ENCODE data around the gene ANKRD36B.
"Not testable (repeated sequence)": the region's sequence is repeated elsewhere in the genome, so short reads cannot be mapped to it uniquely, and the experiment has no call there.

The ANKRD36B gene

DNA sequence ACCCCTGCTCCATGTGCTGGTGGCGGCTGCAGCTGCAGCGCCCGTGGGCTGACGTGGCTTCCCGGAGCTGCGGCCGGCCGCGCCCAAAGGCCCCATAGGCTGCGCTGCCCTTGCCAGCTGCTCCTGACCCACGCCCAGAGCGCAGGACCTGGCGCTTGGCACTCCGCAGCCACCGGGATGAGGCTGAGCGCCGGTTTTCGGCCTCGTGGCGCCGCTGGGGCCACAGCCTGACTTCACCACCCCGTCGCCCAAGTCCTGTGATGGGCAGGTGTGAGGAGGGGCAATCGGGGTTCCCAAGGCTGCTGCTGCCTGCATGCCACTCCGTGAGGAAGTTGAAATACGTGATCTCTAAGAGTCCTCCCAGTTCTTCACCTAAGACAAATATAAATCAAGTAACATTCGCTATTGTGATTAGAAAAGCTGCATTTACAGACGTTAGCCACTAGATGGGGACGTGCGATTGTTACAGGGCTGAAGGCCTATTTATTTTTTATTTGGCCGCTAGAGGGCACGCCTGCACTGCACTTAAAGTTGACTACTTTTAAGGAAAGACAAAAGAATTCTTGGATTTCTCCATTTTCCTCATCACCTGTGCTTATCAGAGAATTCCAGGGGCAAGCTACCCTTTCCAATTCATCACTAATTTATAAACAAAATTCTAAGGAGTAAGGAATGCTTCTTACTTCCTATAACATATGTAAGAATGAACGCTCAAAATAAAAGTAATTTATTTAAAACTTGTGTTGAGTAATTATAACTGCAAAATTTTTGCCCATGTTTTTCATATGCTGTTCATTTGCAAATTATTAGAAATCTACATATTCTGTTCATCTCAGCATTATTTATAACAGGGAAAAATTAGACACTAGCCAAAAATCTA, 1.1 kb upstream of the ANKRD36B start:
- H3K4me3 ChIP-seq (replicated peaks in 1 of 2; ENCODE audit: low read depth in 2 of 2, low read length in 2 of 2) = peak overlapping the region; percentile 56 to 59
- DNase-seq (ENCODE audit: low read depth in 2 of 2) = peak; percentile 89 to 93
- TF ChIP-seq CTCF (IDR thresholded peaks at IDR 0.05; ENCODE audit: low read depth, low read length) = peak; percentile 84

DNA sequence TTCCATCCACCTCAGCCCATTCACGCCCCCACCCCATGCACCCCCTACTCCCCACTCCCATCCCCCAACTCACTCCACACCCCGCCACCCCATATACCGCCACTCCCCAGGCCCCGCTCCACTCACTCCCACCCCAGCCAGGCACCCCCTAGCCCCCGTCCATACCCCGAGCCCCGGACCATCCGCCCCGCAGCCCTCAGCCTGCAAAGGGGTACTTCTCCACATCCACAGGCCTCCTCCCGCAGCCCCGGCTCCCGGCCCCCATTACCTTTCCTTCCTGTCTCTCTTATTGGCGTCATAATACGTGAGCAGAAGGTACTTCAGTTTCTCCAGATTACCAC, 450 bp downstream of the ANKRD36B start:
- H3K4me3 ChIP-seq (replicated peaks in 1 of 2; ENCODE audit: low read depth in 2 of 2, low read length in 2 of 2) = peak overlapping the region; percentile 63 to 68
- not testable (repeated sequence) for DNase-seq (ENCODE audit: low read depth in 2 of 2)

DNA sequence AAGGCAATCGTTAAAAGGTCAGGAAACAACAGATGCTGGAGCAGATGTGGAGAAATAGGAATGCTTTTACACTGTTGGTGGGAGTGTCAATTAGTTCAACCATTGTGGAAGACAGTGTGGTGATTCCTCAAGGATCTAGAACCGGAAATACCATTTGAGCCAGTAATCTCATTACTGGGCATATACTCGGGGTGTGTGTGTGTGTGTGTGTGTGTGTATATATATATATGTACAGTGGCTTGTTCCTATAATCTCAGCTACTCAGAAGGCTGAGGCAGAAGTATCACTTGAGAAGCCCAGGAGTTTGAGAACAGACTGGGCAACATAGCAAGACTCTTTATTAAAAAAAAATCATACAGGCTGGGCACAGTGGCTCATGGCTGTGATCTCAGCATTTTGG, 24.0 kb downstream of the ANKRD36B start:
- peak in 1 of 2 donors; percentile 11 for DNase-seq (ENCODE audit: low read depth in 2 of 2)

DNA sequence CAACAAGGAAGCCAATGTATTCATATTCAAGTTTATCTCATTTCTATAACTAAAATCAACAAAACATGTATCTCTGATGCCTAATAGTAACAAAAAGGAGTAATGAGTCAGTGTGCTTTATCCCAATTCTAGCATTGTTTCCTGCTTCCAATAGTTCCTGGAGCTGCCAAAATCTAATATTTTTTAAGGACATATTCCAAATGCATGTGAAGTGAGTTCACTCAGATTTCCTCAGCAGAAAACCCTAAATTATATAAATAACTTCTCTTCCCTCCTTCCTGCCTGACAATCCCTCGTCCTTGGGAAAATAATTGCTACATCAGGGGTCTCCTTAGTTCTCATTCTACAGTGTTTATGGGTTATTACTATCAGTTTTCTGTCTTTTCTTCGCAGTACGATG, 37.3 kb downstream of the ANKRD36B start:
- DNase-seq (ENCODE audit: low read depth in 2 of 2) = peak in 1 of 2 donors; percentile 45
- not testable (repeated sequence) for H3K4me3 ChIP-seq (replicated peaks in 1 of 2; ENCODE audit: low read depth in 2 of 2, low read length in 2 of 2)

More for the DNA sequence above, 24.0 kb downstream of the ANKRD36B start:
- not testable (repeated sequence) for H3K4me3 ChIP-seq (replicated peaks in 1 of 2; ENCODE audit: low read depth in 2 of 2, low read length in 2 of 2)

DNA sequence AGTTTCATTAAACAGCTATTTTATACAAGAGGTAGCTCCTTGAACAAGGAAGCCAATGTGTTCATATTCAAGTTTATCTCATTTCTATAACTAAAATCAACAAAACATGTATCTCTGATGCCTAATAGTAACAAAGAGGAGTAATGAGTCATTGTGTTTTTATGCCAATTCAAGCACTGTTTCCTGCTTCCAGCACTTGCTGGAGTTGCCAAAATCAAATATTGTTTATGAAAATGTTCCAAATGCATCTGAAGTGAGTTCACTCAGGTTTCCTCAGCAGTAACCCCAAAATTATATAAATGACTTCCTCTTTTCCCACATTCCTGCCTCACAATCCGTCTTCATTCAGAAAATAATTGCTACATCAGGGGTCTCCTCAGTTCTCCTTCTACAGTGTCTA, 39.2 kb downstream of the ANKRD36B start:
- DNase-seq (ENCODE audit: low read depth in 2 of 2) = peak; percentile 43 to 53
- H3K4me3 ChIP-seq (replicated peaks in 1 of 2; ENCODE audit: low read depth in 2 of 2, low read length in 2 of 2) = not testable (repeated sequence)

DNA sequence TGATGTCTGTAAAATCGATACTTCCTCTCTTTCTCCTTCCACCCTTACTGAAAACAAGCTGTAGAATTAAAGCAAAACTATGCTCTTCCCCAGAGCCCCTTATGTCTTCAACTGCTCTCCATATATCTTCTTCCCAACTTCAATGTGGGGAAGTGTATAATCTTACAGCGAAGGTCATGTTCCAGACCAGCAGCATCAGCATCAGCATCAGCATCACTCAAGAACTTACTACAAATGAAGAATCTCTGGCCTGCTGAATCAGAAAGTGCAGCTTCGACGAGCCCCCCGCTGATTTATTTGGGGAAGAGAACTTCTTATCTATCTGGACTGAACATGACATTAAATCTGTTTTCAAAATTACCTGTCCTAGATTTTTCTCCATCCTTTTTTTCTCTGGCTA, 40.6 kb downstream of the ANKRD36B start:
- not testable (repeated sequence) for DNase-seq (ENCODE audit: low read depth in 2 of 2); H3K4me3 ChIP-seq (replicated peaks in 1 of 2; ENCODE audit: low read depth in 2 of 2, low read length in 2 of 2)

DNA sequence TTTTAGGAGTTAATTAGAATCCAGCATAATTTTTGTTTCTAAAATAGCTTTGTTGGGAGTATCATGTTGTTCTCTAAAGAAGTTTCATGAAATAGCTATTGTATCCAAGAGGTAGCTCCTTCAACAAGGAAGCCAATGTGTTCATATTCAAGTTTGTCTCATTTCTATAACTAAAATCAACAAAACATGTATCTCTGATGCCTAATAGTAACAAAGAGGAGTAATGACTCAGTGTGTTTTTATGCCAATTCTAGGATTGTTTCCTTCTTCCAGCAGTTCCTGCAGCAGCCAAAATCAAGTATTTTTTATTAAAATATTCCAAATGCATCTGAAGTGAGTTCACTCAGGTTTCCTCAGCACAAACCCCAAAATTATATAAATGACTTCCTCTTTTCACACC, 41.1 kb downstream of the ANKRD36B start:
- peak in 1 of 2 donors; percentile 75 for DNase-seq (ENCODE audit: low read depth in 2 of 2)
- not testable (repeated sequence) for H3K4me3 ChIP-seq (replicated peaks in 1 of 2; ENCODE audit: low read depth in 2 of 2, low read length in 2 of 2)

DNA sequence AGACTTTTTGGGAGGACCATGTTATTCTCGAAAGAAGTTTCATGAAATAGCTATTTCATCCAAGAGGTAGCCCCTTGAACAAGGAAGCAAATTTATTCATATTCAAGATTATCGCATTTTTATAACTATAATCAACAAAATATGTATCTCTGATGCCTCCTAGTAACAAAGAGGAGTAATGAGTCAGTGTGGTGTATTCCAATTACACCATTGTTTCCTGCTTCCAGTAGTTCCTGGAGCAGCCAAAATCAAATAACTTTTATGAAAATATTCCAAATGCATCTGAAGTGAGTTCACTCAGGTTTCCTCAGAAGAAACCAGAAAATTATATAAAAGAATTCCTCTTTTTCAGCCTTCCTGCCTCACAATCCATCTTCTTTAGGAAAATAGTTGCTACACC, 43.0 kb downstream of the ANKRD36B start:
- peak; percentile 3 to 36 for DNase-seq (ENCODE audit: low read depth in 2 of 2)
- TF ChIP-seq CTCF (IDR thresholded peaks at IDR 0.05; ENCODE audit: low read depth, low read length) = no peak
- no peak overlapping the region for H3K4me3 ChIP-seq (replicated peaks in 1 of 2; ENCODE audit: low read depth in 2 of 2, low read length in 2 of 2)

GRCh38 chr2:97544911-97545310, 44.8 kb downstream of the ANKRD36B start:
- not testable (repeated sequence) for H3K4me3 ChIP-seq (replicated peaks in 1 of 2; ENCODE audit: low read depth in 2 of 2, low read length in 2 of 2)
- DNase-seq (ENCODE audit: low read depth in 2 of 2) = peak in 1 of 2 donors; percentile 36

GRCh38 chr2:97525904-97526303, 63.8 kb downstream of the ANKRD36B start:
- H3K4me3 ChIP-seq (replicated peaks in 1 of 2; ENCODE audit: low read depth in 2 of 2, low read length in 2 of 2); DNase-seq (ENCODE audit: low read depth in 2 of 2): not testable (repeated sequence)

DNA sequence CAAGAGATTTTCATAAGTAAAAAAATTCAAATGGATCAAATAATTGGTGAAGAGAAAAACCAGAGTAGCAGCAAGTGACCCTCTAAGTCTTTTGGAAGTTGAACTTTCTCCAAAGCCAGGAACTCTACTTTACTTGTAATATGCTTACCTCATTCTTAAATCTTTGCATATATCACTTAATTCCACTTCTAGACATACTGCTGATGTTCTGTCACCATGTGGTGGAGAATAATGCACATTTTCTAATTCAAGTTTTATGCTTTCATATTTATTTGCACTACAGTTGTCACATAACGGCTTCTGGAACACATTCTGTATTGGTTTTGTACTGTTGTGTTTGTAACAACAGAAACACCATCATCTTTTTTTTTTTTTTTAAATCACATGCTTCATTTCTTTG, 65.9 kb downstream of the ANKRD36B start:
- not testable (repeated sequence) for H3K4me3 ChIP-seq (replicated peaks in 1 of 2; ENCODE audit: low read depth in 2 of 2, low read length in 2 of 2); DNase-seq (ENCODE audit: low read depth in 2 of 2)

DNA sequence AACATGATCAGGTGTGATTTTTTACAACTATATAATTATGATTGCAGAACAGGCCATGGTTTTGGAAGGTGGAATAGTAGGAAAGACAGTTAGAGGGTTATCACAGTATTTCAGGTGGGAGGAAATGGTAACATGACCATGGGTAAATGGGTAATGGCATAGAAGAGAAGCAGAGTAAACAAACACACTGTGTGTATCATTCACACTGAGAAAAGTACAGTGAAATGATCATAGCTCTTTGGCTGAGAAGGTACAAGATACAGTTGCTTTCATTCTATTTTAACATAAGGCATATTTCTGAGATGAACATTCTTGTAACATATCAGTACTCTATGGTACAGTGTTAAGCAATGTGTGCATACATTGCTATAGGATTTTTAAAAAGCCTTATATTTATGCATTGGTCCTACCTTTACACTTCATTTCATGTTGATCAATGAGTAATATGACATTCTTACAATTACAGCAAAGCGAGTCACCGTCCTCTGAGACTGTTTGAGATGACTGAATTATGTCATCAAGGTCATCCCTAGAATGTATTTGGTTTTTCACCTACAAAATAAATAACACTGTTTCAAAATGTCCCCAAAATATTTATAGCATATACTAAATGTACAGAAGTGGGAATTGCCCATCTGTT, 66.6 kb downstream of the ANKRD36B start:
- not testable (repeated sequence) for DNase-seq (ENCODE audit: low read depth in 2 of 2); H3K4me3 ChIP-seq (replicated peaks in 1 of 2; ENCODE audit: low read depth in 2 of 2, low read length in 2 of 2)

DNA sequence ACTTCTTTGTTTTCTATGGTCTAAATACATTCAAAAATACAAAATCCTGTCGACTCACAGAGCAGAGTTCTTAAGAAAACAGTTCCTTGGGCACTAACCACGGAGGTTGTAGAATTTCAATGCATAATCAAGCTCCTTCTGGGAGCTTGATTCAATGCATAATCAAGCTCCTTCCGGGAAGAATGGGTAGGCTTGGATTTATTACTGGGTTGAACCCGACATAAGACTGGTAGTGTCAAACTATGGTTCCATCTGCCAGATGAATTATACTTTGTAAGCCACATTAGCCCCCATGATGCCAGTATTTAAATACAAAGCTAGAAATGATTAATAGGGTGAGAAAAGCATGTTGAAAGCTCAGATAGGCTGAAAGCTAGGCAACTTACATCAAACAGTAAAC, 94.0 kb downstream of the ANKRD36B start:
- H3K4me3 ChIP-seq (replicated peaks in 1 of 2; ENCODE audit: low read depth in 2 of 2, low read length in 2 of 2); DNase-seq (ENCODE audit: low read depth in 2 of 2): not testable (repeated sequence)

- H3K4me3 ChIP-seq (replicated peaks in 1 of 2; ENCODE audit: low read depth in 2 of 2, low read length in 2 of 2); DNase-seq (ENCODE audit: low read depth in 2 of 2): not testable (repeated sequence)
These were observed 99.5 kb downstream of the ANKRD36B start for GRCh38 chr2:97490141-97490540.

All from cardiac fibroblast (primary cell).